GM12878 (cell line): ENCODE data around the gene GPAT2. TPM values are rescaled to one million over a fixed set of nuclear protein-coding genes. Genes with fewer than 3 reads are reported as not detected.
"Not testable (repeated sequence)": the region's sequence is repeated elsewhere in the genome, so short reads cannot be mapped to it uniquely, and the experiment has no call there.

Source experiments
- ATAC-seq: fragments of 200-7000 bp; cut with Tn5 transposase; 3 replicates; pipeline ENCODE4 v1.9.1; 2020; ENCODE audit warnings: mild to moderate bottlenecking, moderate library complexity
- BruUV-seq: library from RNA; stranded (reverse); fragments of 400-500 nt; replicated peaks from 2 replicates; lab custom pipeline; 2021; lab: Mats Ljungman, UMichigan
- CTCF ChIA-PET: fragments of 300-600 bp; sonication (Branson Sonifier 250); formaldehyde crosslinking; extraction: SDS; loops from one replicate; lab custom pipeline; 2021; ENCODE audit warnings: inconsistent platforms; lab: Yijun Ruan, JAX
- POLR2A ChIA-PET: fragments of 350-600 bp; formaldehyde crosslinking; extraction: SDS; loops from one replicate; lab custom pipeline; 2021; ENCODE audit warnings: inconsistent platforms; lab: Charles Lee
- RAD21 ChIA-PET: fragments of 300-600 bp; sonication (Branson Sonifier 250); formaldehyde crosslinking; loops from one replicate; lab custom pipeline; 2023; ENCODE audit warnings: antibody characterized with exemption; ENCODE audit not compliant: unreplicated experiment; lab: Charles Lee
- SMC1A ChIA-PET: fragments of 300-600 bp; sonication (Branson Sonifier 250); formaldehyde crosslinking; loops from one replicate; lab custom pipeline; 2023; ENCODE audit not compliant: unreplicated experiment, uncharacterized antibody; lab: Charles Lee
- DNase-seq: peaks from one replicate; pipeline ENCODE4 v3.0.0-alpha.2; 2011; ENCODE audit warnings: low read depth, low spot score
- FAIRE-seq: peaks from 3 replicates; lab custom pipeline; 2011; peaks lifted over from hg19 to GRCh38; lab: Jason Lieb, UNC
- H2AFZ ChIP-seq: 2 replicates; pipeline ENCODE4 v1.6.0; 2011; ENCODE audit warnings: low read depth, low read length, control low read depth; ENCODE audit not compliant: control insufficient read depth
- H3K27ac ChIP-seq: 2 replicates; pipeline ENCODE4 v1.5.1; 2011; ENCODE audit warnings: control low read depth; ENCODE audit not compliant: control insufficient read depth, insufficient read depth
- H3K27me3 ChIP-seq, 2 experiments: replicated peaks in 1 of 2; 2 replicates each; pipeline versions ENCODE4 v1.6.0 to v1.6.1; 2011; ENCODE audit warnings: low read length in 1 of 2; ENCODE audit not compliant: control insufficient read depth in 2 of 2, insufficient read depth in 2 of 2
- H3K36me3 ChIP-seq, 2 experiments: 2 replicates each; pipeline ENCODE4 v1.5.1; 2011; ENCODE audit warnings: low read length in 1 of 2; ENCODE audit not compliant: control insufficient read depth in 2 of 2, insufficient read depth in 2 of 2
- H3K4me1 ChIP-seq: 2 replicates; pipeline ENCODE4 v1.6.1; 2011; ENCODE audit warnings: mild to moderate bottlenecking, low read length, moderate library complexity, mixed read lengths; ENCODE audit not compliant: control insufficient read depth, insufficient read depth
- H3K4me2 ChIP-seq: 2 replicates; pipeline ENCODE4 v1.6.0; 2011; ENCODE audit warnings: control low read depth; ENCODE audit not compliant: control insufficient read depth, insufficient read depth
- H3K4me3 ChIP-seq: fragments of 200-600 bp; sonication (generic); 2 replicates; pipeline ENCODE4 v1.5.1; 2016
- H3K79me2 ChIP-seq: 2 replicates; pipeline ENCODE4 v1.6.0; 2011; ENCODE audit warnings: low read length; ENCODE audit not compliant: control insufficient read depth, insufficient read depth
- H3K9ac ChIP-seq: 2 replicates; pipeline ENCODE4 v1.8.0; 2011; ENCODE audit warnings: low read length, control low read depth, mixed read lengths; ENCODE audit not compliant: control insufficient read depth, insufficient read depth
- H3K9me3 ChIP-seq: replicated peaks from 3 replicates; pipeline ENCODE4 v1.5.1; 2011; ENCODE audit warnings: mild to moderate bottlenecking, low read length; ENCODE audit not compliant: control insufficient read depth, insufficient read depth
- H4K20me1 ChIP-seq: 2 replicates; pipeline ENCODE4 v1.6.0; 2011; ENCODE audit not compliant: control insufficient read depth, insufficient read depth
- ATF7 ChIP-seq: fragments of 450-650 bp; IDR thresholded peaks from 2 replicates; pipeline ENCODE4 v1.6.1; 2016; ENCODE audit warnings: low read depth, mild to moderate bottlenecking
- BHLHE40 ChIP-seq, 2 experiments: fragments of 450-650 bp in 1 of 2; IDR thresholded peaks; 2 replicates each; pipeline ENCODE4 v1.6.1; 2011 to 2017; ENCODE audit warnings: low read depth in 2 of 2, borderline replicate concordance in 1 of 2, improper control_type of control experiment in 1 of 2, low read length in 1 of 2, mild to moderate bottlenecking in 1 of 2
- CREB1 ChIP-seq: IDR thresholded peaks from 2 replicates; pipeline ENCODE4 v1.6.1; 2012; ENCODE audit warnings: low read depth, mild to moderate bottlenecking, inconsistent platforms
- CREM ChIP-seq: IDR thresholded peaks from 2 replicates; pipeline ENCODE4 v1.6.1; 2014; ENCODE audit warnings: antibody characterized with exemption, low read depth
- NBN ChIP-seq: fragments of 450-650 bp; IDR thresholded peaks from 2 replicates; pipeline ENCODE4 v1.6.1; 2016
- NFYB ChIP-seq: IDR thresholded peaks from 2 replicates; pipeline ENCODE4 v1.6.1; 2011; ENCODE audit warnings: low read depth, mild to moderate bottlenecking, low read length, improper control_type of control experiment, moderate library complexity; ENCODE audit not compliant: insufficient read depth
- WGBS: methylation state at CpG from one replicate; pipeline ENCODE4 v1.1.6; 2016; ENCODE audit warnings: low lambda C conversion rate; ENCODE audit not compliant: insufficient replicate concordance, insufficient coverage; ENCODE audit errors: missing lambda C conversion rate; 5-methylcytosine and 5-hydroxymethylcytosine counted together
- in situ Hi-C: fragments of 300-500 bp; cut with MboI; formaldehyde crosslinking; loops from 9 replicates; pipeline ENCODE4 v1.14.3; 2018; ENCODE audit warnings: mixed read lengths
- intact Hi-C: fragments of 100-400 bp; cut with micrococcal nuclease; formaldehyde crosslinking; loops from one replicate; pipeline ENCODE4 v1.14.2; 2022; ENCODE audit not compliant: unreplicated experiment
- polyA plus RNA-seq, 11 experiments: library from polyadenylated mRNA; depleted of rRNA in 4 of 11; unstranded in 6 of 11; stranded (reverse) in 5 of 11; fragments of >200 nt; fragmentation: Nextera tagmentation in 4 of 11; fragmentation: Illumina TruSeq in 1 of 11; extraction: Ambion mirVana in 4 of 11; extraction: Trizol in 1 of 11; gene quantifications; 1 replicate in 1 of 11; 2 replicates in 10 of 11; pipeline versions ENCODE4 v1.2.1 to v1.2.3, GENCODE V29; 2011 to 2016; ENCODE audit warnings: inconsistent platforms in 2 of 11, missing spikeins in 2 of 11, low read depth in 1 of 11
- total RNA-seq, 4 experiments: library from RNA; depleted of rRNA in 3 of 4; stranded (reverse); fragments of >200 nt in 3 of 4; fragmentation: Illumina TruSeq in 1 of 4; extraction: Trizol in 1 of 4; gene quantifications; 2 replicates each; pipeline versions ENCODE4 v1.2.1 to v1.2.3, GENCODE V29; 2013 to 2021

The GPAT2 gene
- total and polyA plus RNA-seq, 10 of the 15 experiments (the other 5 are each of a cell fraction or from before 2014, with no cell fraction given), result 0.04 to 0.05 TPM; not detected in 8

DNA sequence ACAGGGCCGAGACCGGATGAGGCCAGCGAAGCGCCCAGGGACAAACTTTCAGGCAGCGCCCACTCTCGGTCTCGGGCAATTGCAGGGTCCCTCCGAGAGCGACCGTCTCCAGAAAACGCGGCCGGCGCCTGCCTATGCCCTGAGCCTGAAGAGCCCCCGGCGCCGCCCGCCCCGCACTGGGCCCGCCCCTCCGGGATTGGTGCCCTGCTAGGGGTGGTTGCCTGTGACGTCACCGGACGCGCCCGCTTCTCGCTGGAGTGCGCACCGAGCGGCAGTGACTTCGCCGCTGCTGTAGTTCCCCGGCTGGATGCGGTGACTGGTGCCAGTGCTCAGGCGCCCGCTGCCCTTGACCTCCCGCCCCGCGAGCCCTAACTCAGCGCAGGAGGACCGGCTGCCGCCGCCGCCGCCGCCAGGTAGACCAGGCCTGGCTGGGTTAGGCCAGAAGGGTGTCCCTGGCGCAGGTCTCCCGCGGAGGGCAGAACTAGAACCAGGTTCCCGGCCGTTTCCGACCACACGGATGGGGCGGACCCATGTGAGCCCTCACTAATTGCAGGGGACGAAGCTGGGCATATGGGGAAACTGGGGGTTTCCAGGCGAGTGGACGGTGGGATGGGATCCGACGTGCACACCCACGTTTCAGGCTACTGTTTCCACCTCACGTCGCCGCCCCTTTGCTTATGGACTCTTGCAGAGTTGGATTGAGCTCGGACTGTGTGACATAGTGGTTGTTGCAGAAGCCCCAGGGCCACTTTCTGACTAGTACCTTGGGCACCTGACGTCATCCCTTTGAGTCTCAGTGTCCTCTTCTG, 24.2 kb downstream of the GPAT2 start:
- H3K4me1 ChIP-seq, H3K9me3 ChIP-seq, H3K27me3 ChIP-seq, H4K20me1 ChIP-seq, intact Hi-C loops, POLR2A ChIA-PET, DNase-seq, RAD21 ChIA-PET, H3K36me3 ChIP-seq, H3K9ac ChIP-seq, H3K27ac ChIP-seq, BruUV-seq, H3K79me2 ChIP-seq: not testable (repeated sequence)
- Histone ChIP-seq H3K4me3 (peak overlapping the region; percentile 55), H2AFZ (peak overlapping the region; percentile 71), H3K4me2 (peak overlapping the region; percentile 17; the same call in 1 of the 2 replicates)
- CTCF ChIA-PET, result interaction anchor here (0.9 to 2.7 kb wide), 7 partner anchors 12 to 310 kb away, joined by 3 to 9 read pairs (median 5); no protein-coding TSS in a partner anchor
- SMC1A ChIA-PET, result interaction anchor here (0.7 to 2.1 kb wide), 3 partner anchors 11 to 508 kb away, joined by 3 to 5 read pairs (median 3); no protein-coding TSS in a partner anchor
- WGBS, result under 1% methylated on average over 32 of the region's 65 CpGs
- TF ChIP-seq NBN (peak; percentile 83), CREB1 (peak; percentile 83), ATF7 (peak; percentile 80), NFYB (0 out of 2 replicates have a peak, but pooled peaks have one; percentile 12), CREM (peak; percentile 85), BHLHE40 (IDR thresholded peaks at IDR 0.05; ENCODE audit: borderline replicate concordance in 1 of 2, low read depth in 2 of 2, low read length in 1 of 2) (peak in 1 of 2 experiments; percentile 13; a peak in 1 of 4 replicates)
- in situ Hi-C loops, result loop anchor here (10.0 to 25.0 kb wide), 2 partner anchors 64 to 252 kb away; partner anchors contain the start of genes CIAO1 and TMEM127
- ATAC-seq, result peak; percentile 98
- peak; percentile 54 for FAIRE-seq

DNA sequence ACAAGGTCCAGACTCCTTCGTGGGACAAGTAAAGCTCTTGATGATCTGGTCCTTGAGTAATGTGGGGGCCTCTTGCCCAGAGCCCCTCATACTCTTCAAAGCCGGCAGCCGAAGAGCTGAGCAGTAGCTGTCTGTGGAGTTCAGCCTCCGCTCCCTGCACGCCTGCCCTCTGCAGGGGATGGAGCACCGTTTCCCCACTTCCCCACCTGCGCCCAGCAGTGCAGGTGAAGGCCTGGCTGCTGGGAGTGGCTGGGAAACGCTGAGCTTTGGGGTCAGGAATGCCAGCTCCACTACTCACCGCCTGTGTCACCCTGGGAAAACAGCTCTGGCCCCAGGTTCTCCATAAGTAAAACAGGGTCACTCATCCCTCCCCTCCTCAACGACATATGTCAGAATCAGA, 24.9 kb downstream of the GPAT2 start:
- ChIA-PET CTCF (interaction anchor here (1.1 kb wide), 2 partner anchors 13 to 17 kb away, joined by 5 to 9 read pairs; no protein-coding TSS in a partner anchor), POLR2A (interaction anchor here (0.9 kb wide), 1 partner anchor 9 kb away, joined by 5 read pairs; no protein-coding TSS in a partner anchor), SMC1A (interaction anchor here (0.7 to 2.1 kb wide), 3 partner anchors 10 to 509 kb away, joined by 3 to 5 read pairs (median 3); no protein-coding TSS in a partner anchor)
- Histone ChIP-seq H3K4me2 (peak overlapping the region; percentile 66), H2AFZ (peak overlapping the region; percentile 71), H3K4me3 (peak overlapping the region; percentile 51)
- intact Hi-C loops, H3K27me3 ChIP-seq, H3K9me3 ChIP-seq, H3K4me1 ChIP-seq, H3K27ac ChIP-seq, H4K20me1 ChIP-seq, H3K36me3 ChIP-seq, FAIRE-seq, RAD21 ChIA-PET, DNase-seq, H3K9ac ChIP-seq, H3K79me2 ChIP-seq: not testable (repeated sequence)
- peak; percentile 8 for ATAC-seq
- WGBS, result 1% methylated on average over 10 of the region's 10 CpGs
- BruUV-seq, result TSS peak; percentile 77
- in situ Hi-C loops, result loop anchor here (10.0 to 25.0 kb wide), 2 partner anchors 65 to 252 kb away; partner anchors contain the start of genes CIAO1 and TMEM127

GRCh38 chr2:96008051-96008450, 26.7 kb downstream of the GPAT2 start:
- POLR2A ChIA-PET, ATAC-seq, DNase-seq, intact Hi-C loops, H3K4me3 ChIP-seq, H3K27me3 ChIP-seq, H3K9ac ChIP-seq, H3K9me3 ChIP-seq, H3K27ac ChIP-seq, H3K36me3 ChIP-seq, H4K20me1 ChIP-seq, RAD21 ChIA-PET, FAIRE-seq, H3K79me2 ChIP-seq, H3K4me2 ChIP-seq, H2AFZ ChIP-seq, H3K4me1 ChIP-seq, BruUV-seq: not testable (repeated sequence)
- WGBS, result 79% methylated on average over 6 of the region's 6 CpGs
- in situ Hi-C loops, result loop anchor here (25.0 kb wide), 1 partner anchor 254 kb away; the partner anchor contains the start of genes CIAO1 and TMEM127
- ChIA-PET SMC1A (interaction anchor here (2.1 kb wide), 1 partner anchor 15 kb away, joined by 5 read pairs; no protein-coding TSS in a partner anchor), CTCF (interaction anchor here (1.0 to 1.2 kb wide), 2 partner anchors 15 kb away, joined by 3 read pairs; no protein-coding TSS in a partner anchor)
